Measurements from ENCODE around the gene STX10.

DNA sequence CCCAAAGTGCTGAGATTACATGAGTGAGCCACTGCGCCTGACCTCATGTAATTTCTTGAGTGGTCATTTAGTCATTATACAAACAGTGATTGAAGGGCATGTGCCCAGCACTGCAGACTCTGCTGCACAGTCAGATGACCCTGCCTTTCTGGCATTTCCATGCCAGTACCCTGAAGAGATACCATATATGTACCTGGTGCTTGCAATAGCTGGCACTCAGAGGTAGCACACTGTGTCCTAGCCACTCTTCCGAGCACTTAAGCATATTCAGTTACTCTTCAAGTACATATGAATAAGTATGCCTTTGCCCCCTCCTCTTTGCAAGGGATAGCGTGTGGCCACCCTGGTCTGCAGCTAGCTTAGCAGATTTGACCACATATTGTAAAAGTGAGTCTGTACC lies 15.5 kb downstream of the STX10 start:
- TF ChIP-seq, protein P1, sequence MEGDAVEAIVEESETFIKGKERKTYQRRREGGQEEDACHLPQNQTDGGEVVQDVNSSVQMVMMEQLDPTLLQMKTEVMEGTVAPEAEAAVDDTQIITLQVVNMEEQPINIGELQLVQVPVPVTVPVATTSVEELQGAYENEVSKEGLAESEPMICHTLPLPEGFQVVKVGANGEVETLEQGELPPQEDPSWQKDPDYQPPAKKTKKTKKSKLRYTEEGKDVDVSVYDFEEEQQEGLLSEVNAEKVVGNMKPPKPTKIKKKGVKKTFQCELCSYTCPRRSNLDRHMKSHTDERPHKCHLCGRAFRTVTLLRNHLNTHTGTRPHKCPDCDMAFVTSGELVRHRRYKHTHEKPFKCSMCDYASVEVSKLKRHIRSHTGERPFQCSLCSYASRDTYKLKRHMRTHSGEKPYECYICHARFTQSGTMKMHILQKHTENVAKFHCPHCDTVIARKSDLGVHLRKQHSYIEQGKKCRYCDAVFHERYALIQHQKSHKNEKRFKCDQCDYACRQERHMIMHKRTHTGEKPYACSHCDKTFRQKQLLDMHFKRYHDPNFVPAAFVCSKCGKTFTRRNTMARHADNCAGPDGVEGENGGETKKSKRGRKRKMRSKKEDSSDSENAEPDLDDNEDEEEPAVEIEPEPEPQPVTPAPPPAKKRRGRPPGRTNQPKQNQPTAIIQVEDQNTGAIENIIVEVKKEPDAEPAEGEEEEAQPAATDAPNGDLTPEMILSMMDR (IDR thresholded peaks at IDR 0.05; ENCODE audit: low read depth, low read length, poor library complexity, severe bottlenecking) = no peak
- no peak for TF ChIP-seq EZH2phosphoT487 (IDR thresholded peaks at IDR 0.05; ENCODE audit: borderline replicate concordance, low read length)

Data from DOHH2 (cell line).